ENCODE data around the gene TIA1. TPM values are rescaled to one million over a fixed set of nuclear protein-coding genes. Genes with fewer than 3 reads are reported as not detected.

Gene TIA1
- polyA plus RNA-seq, 2 donors: 22.8 to 51.3 TPM

GRCh38 chr2:70258532-70258875 is 10.1 kb upstream of the TIA1 start:
- H3K4me3 ChIP-seq (ENCODE audit: low read depth in 1 of 2, low read length in 2 of 2): peak overlapping the region; percentile 65 to 91
- no peaks in the 10 kb centered on the region for H3K27me3 ChIP-seq (ENCODE audit: control insufficient read depth in 1 of 2, insufficient read depth in 2 of 2, low read length in 2 of 2)
- WGBS, 2 donors: 4 to 8% methylated on average over 12 of the region's 12 CpGs
- peak overlapping the region; percentile 96 to 98 for H3K27ac ChIP-seq (ENCODE audit: low read depth in 2 of 2, low read length in 1 of 2)
- no peaks in the 10 kb centered on the region for H3K4me1 ChIP-seq (ENCODE audit: control insufficient read depth in 2 of 2, insufficient read depth in 2 of 2, low read length in 1 of 2)
- no peaks in the 10 kb centered on the region for H3K9me3 ChIP-seq (ENCODE audit: control insufficient read depth in 2 of 2, insufficient read depth in 1 of 2, low read depth in 1 of 2, low read length in 1 of 2)
- peaks cover 0 to 6% of the 10 kb centered on the region in 2 donors for H3K36me3 ChIP-seq (ENCODE audit: control insufficient read depth in 2 of 2, insufficient read depth in 2 of 2, low read length in 1 of 2)

GRCh38 chr2:70255637-70256314 is 7.3 kb upstream of the TIA1 start:
- Histone ChIP-seq H3K4me1 (ENCODE audit: control insufficient read depth in 2 of 2, insufficient read depth in 2 of 2, low read length in 1 of 2) (no peaks in the 10 kb centered on the region), H3K4me3 (ENCODE audit: low read depth in 1 of 2, low read length in 2 of 2) (no peak overlapping the region), H3K9me3 (ENCODE audit: control insufficient read depth in 2 of 2, insufficient read depth in 1 of 2, low read depth in 1 of 2, low read length in 1 of 2) (no peaks in the 10 kb centered on the region), H3K36me3 (ENCODE audit: control insufficient read depth in 2 of 2, insufficient read depth in 2 of 2, low read length in 1 of 2) (peaks cover 0 to 6% of the 10 kb centered on the region in 2 donors), H3K27ac (ENCODE audit: low read depth in 2 of 2, low read length in 1 of 2) (no peak overlapping the region), H3K27me3 (ENCODE audit: control insufficient read depth in 1 of 2, insufficient read depth in 2 of 2, low read length in 2 of 2) (no peaks in the 10 kb centered on the region)
- 92 to 95% methylated on average over 8 of the region's 8 CpGs for WGBS, 2 donors

GRCh38 chr2:70250434-70250833 is 2.0 kb upstream of the TIA1 start:
- Histone ChIP-seq H3K27ac (ENCODE audit: low read depth in 2 of 2, low read length in 1 of 2) (no peak overlapping the region), H3K4me3 (ENCODE audit: low read depth in 1 of 2, low read length in 2 of 2) (no peak overlapping the region), H3K9me3 (ENCODE audit: control insufficient read depth in 2 of 2, insufficient read depth in 1 of 2, low read depth in 1 of 2, low read length in 1 of 2) (no peaks in the 10 kb centered on the region), H3K4me1 (ENCODE audit: control insufficient read depth in 2 of 2, insufficient read depth in 2 of 2, low read length in 1 of 2) (no peaks in the 10 kb centered on the region), H3K27me3 (ENCODE audit: control insufficient read depth in 1 of 2, insufficient read depth in 2 of 2, low read length in 2 of 2) (no peaks in the 10 kb centered on the region), H3K36me3 (ENCODE audit: control insufficient read depth in 2 of 2, insufficient read depth in 2 of 2, low read length in 1 of 2) (no peaks in the 10 kb centered on the region)
- 74 to 75% methylated on average over 16 of the region's 16 CpGs for WGBS, 2 donors

GRCh38 chr2:70247364-70248180 is 856 bp downstream of the TIA1 start:
- Histone ChIP-seq H3K4me1 (ENCODE audit: control insufficient read depth in 2 of 2, insufficient read depth in 2 of 2, low read length in 1 of 2) (no peaks in the 10 kb centered on the region), H3K27me3 (ENCODE audit: control insufficient read depth in 1 of 2, insufficient read depth in 2 of 2, low read length in 2 of 2) (no peaks in the 10 kb centered on the region), H3K9me3 (ENCODE audit: control insufficient read depth in 2 of 2, insufficient read depth in 1 of 2, low read depth in 1 of 2, low read length in 1 of 2) (no peaks in the 10 kb centered on the region), H3K27ac (ENCODE audit: low read depth in 2 of 2, low read length in 1 of 2) (peak overlapping the region; percentile 98 to 100), H3K4me3 (ENCODE audit: low read depth in 1 of 2, low read length in 2 of 2) (peak overlapping the region; percentile 90 to 93), H3K36me3 (ENCODE audit: control insufficient read depth in 2 of 2, insufficient read depth in 2 of 2, low read length in 1 of 2) (no peaks in the 10 kb centered on the region)
- 0% methylated on average over 20 of the region's 20 CpGs for WGBS, 2 donors

DNA sequence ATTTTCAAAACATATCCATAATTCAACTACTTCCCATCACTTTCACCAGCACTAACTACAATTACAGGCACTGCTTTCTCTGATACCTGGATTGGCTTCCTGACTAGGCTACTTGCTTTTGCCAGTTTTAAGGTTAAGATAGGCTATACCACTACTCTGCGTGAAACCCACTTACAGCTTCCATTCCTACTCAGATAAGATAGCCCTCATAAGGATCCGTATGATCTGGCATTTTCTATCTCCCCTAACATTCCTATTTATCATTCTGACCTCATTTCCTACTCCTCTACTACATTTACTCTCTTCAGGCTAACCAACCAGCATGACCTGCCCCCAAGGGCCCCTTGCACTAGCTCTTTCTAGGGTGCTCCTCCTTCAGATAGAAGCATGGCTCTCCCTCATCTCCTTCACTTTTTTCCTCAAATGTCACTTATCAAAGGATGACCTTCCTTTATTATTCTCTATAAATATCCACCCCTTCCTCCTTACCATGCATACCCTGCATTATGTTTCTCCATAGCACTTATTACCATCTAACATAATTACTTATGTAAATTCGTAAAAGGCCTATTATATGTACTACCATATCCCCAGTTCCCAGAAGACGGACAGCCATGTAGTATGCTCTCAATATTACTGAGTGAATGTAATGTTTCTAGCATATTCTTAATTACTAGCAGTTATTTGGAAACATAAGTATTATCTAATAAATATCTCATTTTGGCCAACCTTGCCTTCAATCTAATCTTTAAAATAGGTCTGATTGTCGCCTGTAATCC is 4.4 kb downstream of the TIA1 start:
- no peaks in the 10 kb centered on the region for H3K9me3 ChIP-seq (ENCODE audit: control insufficient read depth in 2 of 2, insufficient read depth in 1 of 2, low read depth in 1 of 2, low read length in 1 of 2)
- H3K27me3 ChIP-seq (ENCODE audit: control insufficient read depth in 1 of 2, insufficient read depth in 2 of 2, low read length in 2 of 2): no peaks in the 10 kb centered on the region
- H3K36me3 ChIP-seq (ENCODE audit: control insufficient read depth in 2 of 2, insufficient read depth in 2 of 2, low read length in 1 of 2): no peaks in the 10 kb centered on the region
- no peaks in the 10 kb centered on the region for H3K4me1 ChIP-seq (ENCODE audit: control insufficient read depth in 2 of 2, insufficient read depth in 2 of 2, low read length in 1 of 2)
- H3K4me3 ChIP-seq (ENCODE audit: low read depth in 1 of 2, low read length in 2 of 2): no peak overlapping the region
- 79 to 81% methylated on average over 5 of the region's 5 CpGs for WGBS, 2 donors
- no peak overlapping the region for H3K27ac ChIP-seq (ENCODE audit: low read depth in 2 of 2, low read length in 1 of 2)

DNA sequence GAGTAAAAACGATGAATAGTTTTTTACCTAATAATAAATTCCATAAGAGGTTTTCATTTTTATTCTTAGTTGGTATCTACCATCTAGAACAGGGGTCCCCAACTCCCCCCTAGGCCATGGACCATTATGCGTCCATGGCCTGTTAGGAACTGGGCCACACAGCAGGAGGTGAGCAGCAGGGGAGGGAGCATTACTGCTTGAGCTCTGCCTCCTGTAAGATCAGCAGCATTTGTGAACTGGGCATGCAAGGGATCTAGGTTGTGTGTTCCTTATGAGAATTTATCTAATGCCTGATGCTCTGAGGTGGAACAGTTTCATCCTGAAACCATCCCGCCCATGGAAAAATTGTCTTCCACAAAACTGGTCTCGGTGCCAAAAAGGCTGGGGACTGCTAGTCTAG is 5.9 kb downstream of the TIA1 start:
- 85 to 87% methylated on average over 4 of the region's 4 CpGs for WGBS, 2 donors
- Histone ChIP-seq H3K27ac (ENCODE audit: low read depth in 2 of 2, low read length in 1 of 2) (no peak overlapping the region), H3K27me3 (ENCODE audit: control insufficient read depth in 1 of 2, insufficient read depth in 2 of 2, low read length in 2 of 2) (no peaks in the 10 kb centered on the region), H3K4me3 (ENCODE audit: low read depth in 1 of 2, low read length in 2 of 2) (no peak overlapping the region), H3K4me1 (ENCODE audit: control insufficient read depth in 2 of 2, insufficient read depth in 2 of 2, low read length in 1 of 2) (no peaks in the 10 kb centered on the region), H3K9me3 (ENCODE audit: control insufficient read depth in 2 of 2, insufficient read depth in 1 of 2, low read depth in 1 of 2, low read length in 1 of 2) (no peaks in the 10 kb centered on the region), H3K36me3 (ENCODE audit: control insufficient read depth in 2 of 2, insufficient read depth in 2 of 2, low read length in 1 of 2) (no peaks in the 10 kb centered on the region)

- Histone ChIP-seq H3K27me3 (ENCODE audit: control insufficient read depth in 1 of 2, insufficient read depth in 2 of 2, low read length in 2 of 2) (no peaks in the 10 kb centered on the region), H3K36me3 (ENCODE audit: control insufficient read depth in 2 of 2, insufficient read depth in 2 of 2, low read length in 1 of 2) (no peaks in the 10 kb centered on the region), H3K27ac (ENCODE audit: low read depth in 2 of 2, low read length in 1 of 2) (no peak overlapping the region), H3K4me1 (ENCODE audit: control insufficient read depth in 2 of 2, insufficient read depth in 2 of 2, low read length in 1 of 2) (no peaks in the 10 kb centered on the region), H3K9me3 (ENCODE audit: control insufficient read depth in 2 of 2, insufficient read depth in 1 of 2, low read depth in 1 of 2, low read length in 1 of 2) (no peaks in the 10 kb centered on the region), H3K4me3 (ENCODE audit: low read depth in 1 of 2, low read length in 2 of 2) (no peak overlapping the region)
- 91 to 92% methylated on average over 8 of the region's 8 CpGs for WGBS, 2 donors
Observed at GRCh38 chr2:70241340-70241739, 7.1 kb downstream of the TIA1 start.

DNA sequence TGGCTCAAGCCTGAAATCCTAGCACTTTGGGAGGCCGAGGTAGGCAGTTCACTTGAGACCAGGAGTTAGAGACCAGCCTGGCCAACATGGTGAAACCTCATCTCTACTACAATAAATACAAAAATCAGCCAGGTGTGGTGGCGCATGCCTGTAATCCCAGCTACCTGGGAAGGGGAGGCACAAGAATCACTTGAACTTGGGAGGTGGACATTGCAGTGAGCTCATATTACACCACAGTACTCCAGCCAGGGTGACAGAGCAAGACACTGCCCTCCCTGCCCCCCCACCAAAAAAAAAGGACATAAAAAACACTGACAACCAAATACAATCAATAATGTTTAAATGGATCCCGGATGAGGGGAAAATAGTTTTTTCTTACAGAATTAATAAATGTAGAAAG is 7.8 kb downstream of the TIA1 start:
- no peaks in the 10 kb centered on the region for H3K9me3 ChIP-seq (ENCODE audit: control insufficient read depth in 2 of 2, insufficient read depth in 1 of 2, low read depth in 1 of 2, low read length in 1 of 2)
- no peaks in the 10 kb centered on the region for H3K4me1 ChIP-seq (ENCODE audit: control insufficient read depth in 2 of 2, insufficient read depth in 2 of 2, low read length in 1 of 2)
- H3K27me3 ChIP-seq (ENCODE audit: control insufficient read depth in 1 of 2, insufficient read depth in 2 of 2, low read length in 2 of 2): no peaks in the 10 kb centered on the region
- H3K36me3 ChIP-seq (ENCODE audit: control insufficient read depth in 2 of 2, insufficient read depth in 2 of 2, low read length in 1 of 2): no peaks in the 10 kb centered on the region
- WGBS, 2 donors: 92% methylated on average over 3 of the region's 3 CpGs
- H3K27ac ChIP-seq (ENCODE audit: low read depth in 2 of 2, low read length in 1 of 2): no peak overlapping the region
- H3K4me3 ChIP-seq (ENCODE audit: low read depth in 1 of 2, low read length in 2 of 2): no peak overlapping the region

GRCh38 chr2:70233926-70234325 is 14.5 kb downstream of the TIA1 start:
- Histone ChIP-seq H3K36me3 (ENCODE audit: control insufficient read depth in 2 of 2, insufficient read depth in 2 of 2, low read length in 1 of 2) (peaks cover 0 to 5% of the 10 kb centered on the region in 2 donors), H3K9me3 (ENCODE audit: control insufficient read depth in 2 of 2, insufficient read depth in 1 of 2, low read depth in 1 of 2, low read length in 1 of 2) (no peaks in the 10 kb centered on the region), H3K27me3 (ENCODE audit: control insufficient read depth in 1 of 2, insufficient read depth in 2 of 2, low read length in 2 of 2) (no peaks in the 10 kb centered on the region), H3K4me3 (ENCODE audit: low read depth in 1 of 2, low read length in 2 of 2) (no peak overlapping the region), H3K27ac (ENCODE audit: low read depth in 2 of 2, low read length in 1 of 2) (no peak overlapping the region), H3K4me1 (ENCODE audit: control insufficient read depth in 2 of 2, insufficient read depth in 2 of 2, low read length in 1 of 2) (no peaks in the 10 kb centered on the region)
- WGBS, 2 donors: 54 to 71% methylated on average over 3 of the region's 3 CpGs

Measured in esophagus (tissue), 2 donors.